Measurements from ENCODE around the gene CNTN6.

DNA sequence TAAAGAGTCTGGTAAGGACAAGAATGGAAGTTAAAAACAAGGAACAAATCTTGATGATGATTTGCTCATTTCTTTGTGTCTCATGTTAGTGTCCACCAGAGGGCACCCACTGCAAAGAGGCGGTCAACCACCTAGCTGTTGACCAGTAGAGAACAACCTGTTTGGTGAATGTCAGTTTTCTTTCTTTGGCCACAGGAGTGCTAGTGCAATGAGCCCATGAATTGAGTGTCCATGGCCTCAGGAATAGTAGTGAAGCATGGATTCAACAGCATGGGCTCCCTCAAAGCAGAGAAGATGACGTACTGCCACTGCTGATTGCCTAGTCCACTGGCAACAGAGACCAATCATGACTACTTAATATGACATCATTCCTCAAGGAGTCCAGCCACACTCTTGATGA, 10.7 kb upstream of the CNTN6 start:
- TF ChIP-seq POLR2A (IDR thresholded peaks at IDR 0.05) = no peak
- TF ChIP-seq, protein P1, sequence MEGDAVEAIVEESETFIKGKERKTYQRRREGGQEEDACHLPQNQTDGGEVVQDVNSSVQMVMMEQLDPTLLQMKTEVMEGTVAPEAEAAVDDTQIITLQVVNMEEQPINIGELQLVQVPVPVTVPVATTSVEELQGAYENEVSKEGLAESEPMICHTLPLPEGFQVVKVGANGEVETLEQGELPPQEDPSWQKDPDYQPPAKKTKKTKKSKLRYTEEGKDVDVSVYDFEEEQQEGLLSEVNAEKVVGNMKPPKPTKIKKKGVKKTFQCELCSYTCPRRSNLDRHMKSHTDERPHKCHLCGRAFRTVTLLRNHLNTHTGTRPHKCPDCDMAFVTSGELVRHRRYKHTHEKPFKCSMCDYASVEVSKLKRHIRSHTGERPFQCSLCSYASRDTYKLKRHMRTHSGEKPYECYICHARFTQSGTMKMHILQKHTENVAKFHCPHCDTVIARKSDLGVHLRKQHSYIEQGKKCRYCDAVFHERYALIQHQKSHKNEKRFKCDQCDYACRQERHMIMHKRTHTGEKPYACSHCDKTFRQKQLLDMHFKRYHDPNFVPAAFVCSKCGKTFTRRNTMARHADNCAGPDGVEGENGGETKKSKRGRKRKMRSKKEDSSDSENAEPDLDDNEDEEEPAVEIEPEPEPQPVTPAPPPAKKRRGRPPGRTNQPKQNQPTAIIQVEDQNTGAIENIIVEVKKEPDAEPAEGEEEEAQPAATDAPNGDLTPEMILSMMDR (IDR thresholded peaks at IDR 0.05) = peak in 4 of 6 experiments; percentile 16 to 34 (median 32)
